HG03354 (cell line): ENCODE data around the gene ATXN7L1.

Source experiments
- ATAC-seq: cut with Tn5 transposase; IDR thresholded peaks from one replicate; pipeline ENCODE4 v1.9.1; 2021; ENCODE audit warnings: mild to moderate bottlenecking; ENCODE audit not compliant: unreplicated experiment, poor library complexity, severe bottlenecking

Gene ATXN7L1

DNA sequence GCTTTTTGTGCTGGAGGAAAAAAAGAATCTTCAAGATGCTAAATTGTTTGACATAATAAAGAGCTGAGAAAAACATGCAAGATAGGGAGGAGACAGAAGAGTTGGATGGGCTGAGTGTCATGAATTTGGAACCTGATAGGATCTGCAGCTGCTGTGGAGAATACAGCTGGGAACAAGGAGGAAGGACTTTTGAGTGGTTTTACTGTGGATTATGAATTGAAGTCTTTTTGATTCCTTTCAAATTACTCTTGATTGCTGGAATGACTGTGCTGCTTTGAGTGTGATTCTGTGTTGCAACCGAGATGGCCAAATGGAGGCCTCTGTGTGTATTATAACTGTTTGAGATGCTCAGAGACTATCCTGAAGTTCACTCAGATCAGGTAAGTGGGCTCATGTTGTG is 299.1 kb downstream of the ATXN7L1 start:
- ATAC-seq: no peak

DNA sequence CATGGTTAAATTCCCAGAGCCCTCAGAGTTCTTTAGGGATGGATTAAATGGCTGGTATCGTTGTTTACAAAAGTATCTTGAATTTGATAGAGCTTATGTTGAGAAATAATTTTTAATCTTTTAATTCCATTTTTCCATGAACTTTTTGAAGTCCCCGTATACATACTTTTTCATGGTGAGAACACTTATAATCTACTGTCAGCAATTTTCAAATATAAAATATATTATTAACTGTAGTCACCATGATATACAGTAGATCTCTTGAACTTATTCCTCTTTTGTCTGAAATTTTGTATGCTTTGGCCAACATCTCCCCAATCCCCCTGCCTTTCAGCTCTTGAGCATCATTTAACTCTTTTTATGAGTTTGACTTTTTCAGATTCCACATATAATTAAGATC is 304.5 kb downstream of the ATXN7L1 start:
- ATAC-seq: no peak

GRCh38 chr7:105567821-105568220 is 308.6 kb downstream of the ATXN7L1 start:
- ATAC-seq: no peak

DNA sequence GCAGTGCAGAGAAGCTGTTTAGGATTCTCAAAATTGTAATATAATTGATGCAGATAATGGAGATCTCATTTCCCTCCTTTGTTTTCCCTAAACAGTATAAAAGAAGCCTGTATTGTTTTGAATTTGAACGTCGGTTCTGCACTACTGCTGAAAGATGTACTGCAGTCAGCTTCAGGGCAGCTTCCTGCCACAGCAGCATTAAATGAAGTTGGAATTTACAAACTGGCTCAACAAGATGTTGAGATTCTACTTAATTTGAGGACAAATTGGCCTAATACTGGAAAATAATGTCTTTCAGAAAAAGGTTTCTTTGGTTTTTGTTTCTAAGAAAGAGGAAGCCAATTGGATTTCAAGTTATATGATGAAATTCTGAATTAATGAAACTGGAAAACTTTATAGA is 309.4 kb downstream of the ATXN7L1 start:
- ATAC-seq: no peak

DNA sequence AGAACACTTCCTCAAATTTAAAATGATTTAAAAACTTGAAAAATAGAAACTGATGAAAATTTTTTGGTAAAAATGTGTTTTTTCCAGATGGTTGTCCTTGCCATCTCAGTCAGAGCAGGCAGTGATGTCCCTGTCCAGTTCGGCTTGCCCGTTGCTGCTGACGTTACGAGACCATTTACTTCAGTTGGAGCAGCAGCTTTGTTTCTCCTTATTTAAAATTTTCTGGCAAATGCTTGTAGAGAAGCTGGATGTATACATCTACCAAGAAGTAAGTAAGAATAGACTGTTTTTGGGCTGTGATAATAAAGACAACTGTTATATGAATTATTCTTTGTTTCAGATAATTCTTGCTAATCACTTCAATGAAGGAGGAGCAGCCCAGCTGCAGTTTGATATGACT is 311.2 kb downstream of the ATXN7L1 start:
- ATAC-seq: no peak

DNA sequence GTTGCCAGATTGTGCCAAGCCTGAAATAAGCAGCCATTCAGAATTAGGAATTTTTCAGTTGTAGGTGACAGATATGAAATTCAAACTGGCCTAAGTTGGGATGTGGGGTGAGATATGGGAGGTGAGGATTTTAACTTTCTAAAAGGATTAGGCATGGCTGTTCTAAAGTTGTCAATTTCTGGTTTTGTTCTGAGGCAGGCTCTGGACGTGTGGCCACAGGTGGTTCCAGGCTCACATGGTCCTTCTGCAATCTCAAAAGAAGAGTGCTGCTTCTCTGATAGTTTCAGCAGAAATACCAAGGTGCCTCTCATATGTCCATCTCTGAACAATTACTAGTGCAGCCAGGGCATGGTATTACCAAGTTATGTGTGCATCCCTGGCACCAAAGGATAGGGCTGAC is 316.5 kb downstream of the ATXN7L1 start:
- no peak for ATAC-seq
